Neural cell (in vitro differentiated cells): Measurements from ENCODE around the gene GJB2. TPM values are rescaled to one million over a fixed set of nuclear protein-coding genes. Genes with fewer than 3 reads are reported as not detected.

Experiments
- H2AFZ ChIP-seq: fragments of 200-600, 300-800 bp; sonication (generic), shearing (Covaris generic); 2 replicates; pipeline ENCODE4 v1.6.0; 2014; ENCODE audit warnings: low read depth, mild to moderate bottlenecking, antibody characterized with exemption, low read length, moderate library complexity
- H3F3A ChIP-seq: fragments of 200-600 bp; shearing (Covaris generic); 2 replicates; pipeline ENCODE4 v1.6.1; 2016; ENCODE audit warnings: mild to moderate bottlenecking, moderate library complexity, mixed read lengths, antibody characterized with exemption, low read length; ENCODE audit not compliant: insufficient read depth, poor library complexity, severe bottlenecking
- H3K27ac ChIP-seq: fragments of 200-600, 300-800 bp; sonication (generic), shearing (Covaris generic); 2 replicates; pipeline ENCODE4 v1.5.1; 2014; ENCODE audit warnings: mild to moderate bottlenecking, low read length, moderate library complexity
- H3K27me3 ChIP-seq: fragments of 300-800, 200-600 bp; sonication (generic), shearing (Covaris generic); 2 replicates; pipeline ENCODE4 v1.6.0; 2014; ENCODE audit warnings: mild to moderate bottlenecking, low read depth, low read length, moderate library complexity; ENCODE audit not compliant: insufficient read depth
- H3K36me3 ChIP-seq: fragments of 300-800, 200-600 bp; sonication (generic), shearing (Covaris generic); 2 replicates; pipeline ENCODE4 v1.5.1; 2014; ENCODE audit warnings: mild to moderate bottlenecking, antibody characterized with exemption, low read length, moderate library complexity; ENCODE audit not compliant: insufficient read depth
- H3K4me2 ChIP-seq: fragments of 300-800, 200-600 bp; sonication (generic), shearing (Covaris generic); 2 replicates; pipeline ENCODE4 v1.6.0; 2014; ENCODE audit warnings: mild to moderate bottlenecking, low read length
- H3K4me3 ChIP-seq: fragments of 300-800, 200-600 bp; sonication (generic), shearing (Covaris generic); 2 replicates; pipeline ENCODE4 v1.5.1; 2014; ENCODE audit warnings: mild to moderate bottlenecking, low read length, moderate library complexity
- H3K79me2 ChIP-seq: fragments of 200-600 bp; shearing (Covaris generic); replicated peaks from 2 replicates; pipeline ENCODE4 v1.6.0; 2014; ENCODE audit warnings: mild to moderate bottlenecking, low read length, moderate library complexity; ENCODE audit not compliant: insufficient read depth
- H3K9ac ChIP-seq: fragments of 300-800, 200-600 bp; sonication (generic), shearing (Covaris generic); 2 replicates; pipeline ENCODE4 v1.6.1; 2016; ENCODE audit warnings: mild to moderate bottlenecking, low read length, mixed read lengths
- H3K9me2 ChIP-seq: fragments of 200-600 bp; shearing (Covaris generic); 2 replicates; pipeline ENCODE4 v1.6.1; 2016; ENCODE audit warnings: mild to moderate bottlenecking, low read length, mixed read lengths; ENCODE audit not compliant: insufficient read depth
- H3K9me3 ChIP-seq: fragments of 200-600, 300-800 bp; sonication (generic), shearing (Covaris generic); 2 replicates; pipeline ENCODE4 v1.6.1; 2016; ENCODE audit warnings: mild to moderate bottlenecking, mixed run types, low read length, moderate library complexity, mixed read lengths
- H4K20me1 ChIP-seq: fragments of 200-600 bp; shearing (Covaris generic); 2 replicates; pipeline ENCODE4 v1.6.1; 2016; ENCODE audit warnings: mild to moderate bottlenecking, mixed run types; ENCODE audit not compliant: insufficient read depth
- EP300 ChIP-seq: fragments of 450-650 bp; conservative IDR thresholded peaks from 2 replicates; pipeline ENCODE4 v1.6.1; 2014; ENCODE audit warnings: antibody characterized with exemption, mild to moderate bottlenecking, moderate library complexity; ENCODE audit not compliant: poor library complexity, severe bottlenecking
- EZH2 ChIP-seq: fragments of 200-600, 300-800 bp; shearing (Covaris generic), sonication (generic); IDR thresholded peaks from 2 replicates; pipeline ENCODE4 v1.6.1; 2014; ENCODE audit warnings: antibody characterized with exemption, low read length, borderline replicate concordance, mild to moderate bottlenecking; ENCODE audit not compliant: insufficient read depth, poor library complexity, severe bottlenecking
- MXI1 ChIP-seq: fragments of 450-650 bp; conservative IDR thresholded peaks from 2 replicates; pipeline ENCODE4 v1.6.1; 2014; ENCODE audit warnings: antibody characterized with exemption, mild to moderate bottlenecking; ENCODE audit not compliant: poor library complexity, severe bottlenecking
- POLR2AphosphoS5 ChIP-seq: IDR thresholded peaks from 2 replicates; pipeline ENCODE4 v1.6.1; 2012
- RAD21 ChIP-seq: fragments of 450-650 bp; conservative IDR thresholded peaks from 2 replicates; pipeline ENCODE4 v1.6.1; 2014; ENCODE audit warnings: antibody characterized with exemption, mild to moderate bottlenecking, moderate library complexity
- SMC3 ChIP-seq: fragments of 450-650 bp; conservative IDR thresholded peaks from 2 replicates; pipeline ENCODE4 v1.6.1; 2014; ENCODE audit warnings: antibody characterized with exemption, mild to moderate bottlenecking, moderate library complexity; ENCODE audit not compliant: poor library complexity
- TAF1 ChIP-seq: IDR thresholded peaks from 2 replicates; pipeline ENCODE4 v1.6.1; 2012; ENCODE audit warnings: low read depth
- polyA plus RNA-seq: library from polyadenylated mRNA; depleted of rRNA; stranded (reverse); fragments of >200 nt; gene quantifications from 2 replicates; pipeline ENCODE4 v1.2.3, GENCODE V29; 2014
- TF ChIP-seq, protein P1 (sequence below): fragments of 450-650 bp; IDR thresholded peaks from 2 replicates; pipeline ENCODE4 v1.5.1; 2014; ENCODE audit warnings: antibody characterized with exemption, mild to moderate bottlenecking, moderate library complexity; ENCODE audit not compliant: poor library complexity, severe bottlenecking
- TF ChIP-seq, protein P2 (sequence below): IDR thresholded peaks from 2 replicates; pipeline ENCODE4 v1.6.1; 2012; ENCODE audit warnings: borderline replicate concordance

Gene GJB2
- polyA plus RNA-seq, 1 donor from 2014 or later, result not detected

DNA sequence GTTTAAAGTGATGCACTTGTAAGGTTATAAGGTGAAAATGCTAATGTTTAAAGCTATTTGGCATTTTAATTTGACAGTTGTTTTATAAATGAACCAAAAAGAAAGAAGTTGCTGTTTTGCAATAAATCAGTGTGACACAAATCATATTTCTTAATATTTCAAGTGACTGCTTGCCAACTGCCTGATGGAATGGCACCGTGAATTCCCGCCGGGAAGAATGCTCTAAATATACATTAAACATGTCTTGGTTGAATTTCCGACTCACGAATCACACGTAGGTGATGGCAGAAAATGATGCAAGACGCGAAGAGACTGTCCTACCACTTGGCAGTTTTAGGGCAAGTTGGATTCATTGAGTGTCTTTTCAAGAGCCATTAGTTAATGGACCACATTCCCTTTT is 3.1 kb upstream of the GJB2 start:
- Histone ChIP-seq H4K20me1 (no peaks in the 10 kb centered on the region), H3K4me3 (no peak overlapping the region), H3K9me2 (no peaks in the 10 kb centered on the region), H3K9ac (no peak overlapping the region), H3K36me3 (no peaks in the 10 kb centered on the region), H3K4me2 (no peak overlapping the region), H2AFZ (no peak overlapping the region), H3K9me3 (no peaks in the 10 kb centered on the region), H3K79me2 (no peaks in the 10 kb centered on the region), H3F3A (no peaks in the 10 kb centered on the region), H3K27me3 (peaks cover 63% of the 10 kb centered on the region), H3K27ac (no peak overlapping the region)
- TF ChIP-seq, protein P1, sequence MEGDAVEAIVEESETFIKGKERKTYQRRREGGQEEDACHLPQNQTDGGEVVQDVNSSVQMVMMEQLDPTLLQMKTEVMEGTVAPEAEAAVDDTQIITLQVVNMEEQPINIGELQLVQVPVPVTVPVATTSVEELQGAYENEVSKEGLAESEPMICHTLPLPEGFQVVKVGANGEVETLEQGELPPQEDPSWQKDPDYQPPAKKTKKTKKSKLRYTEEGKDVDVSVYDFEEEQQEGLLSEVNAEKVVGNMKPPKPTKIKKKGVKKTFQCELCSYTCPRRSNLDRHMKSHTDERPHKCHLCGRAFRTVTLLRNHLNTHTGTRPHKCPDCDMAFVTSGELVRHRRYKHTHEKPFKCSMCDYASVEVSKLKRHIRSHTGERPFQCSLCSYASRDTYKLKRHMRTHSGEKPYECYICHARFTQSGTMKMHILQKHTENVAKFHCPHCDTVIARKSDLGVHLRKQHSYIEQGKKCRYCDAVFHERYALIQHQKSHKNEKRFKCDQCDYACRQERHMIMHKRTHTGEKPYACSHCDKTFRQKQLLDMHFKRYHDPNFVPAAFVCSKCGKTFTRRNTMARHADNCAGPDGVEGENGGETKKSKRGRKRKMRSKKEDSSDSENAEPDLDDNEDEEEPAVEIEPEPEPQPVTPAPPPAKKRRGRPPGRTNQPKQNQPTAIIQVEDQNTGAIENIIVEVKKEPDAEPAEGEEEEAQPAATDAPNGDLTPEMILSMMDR, result no peak
- TF ChIP-seq RAD21 (no peak), EZH2 (no peak), SMC3 (no peak), TAF1 (no peak), POLR2AphosphoS5 (no peak), MXI1 (no peak), EP300 (no peak)
- TF ChIP-seq, protein P2, sequence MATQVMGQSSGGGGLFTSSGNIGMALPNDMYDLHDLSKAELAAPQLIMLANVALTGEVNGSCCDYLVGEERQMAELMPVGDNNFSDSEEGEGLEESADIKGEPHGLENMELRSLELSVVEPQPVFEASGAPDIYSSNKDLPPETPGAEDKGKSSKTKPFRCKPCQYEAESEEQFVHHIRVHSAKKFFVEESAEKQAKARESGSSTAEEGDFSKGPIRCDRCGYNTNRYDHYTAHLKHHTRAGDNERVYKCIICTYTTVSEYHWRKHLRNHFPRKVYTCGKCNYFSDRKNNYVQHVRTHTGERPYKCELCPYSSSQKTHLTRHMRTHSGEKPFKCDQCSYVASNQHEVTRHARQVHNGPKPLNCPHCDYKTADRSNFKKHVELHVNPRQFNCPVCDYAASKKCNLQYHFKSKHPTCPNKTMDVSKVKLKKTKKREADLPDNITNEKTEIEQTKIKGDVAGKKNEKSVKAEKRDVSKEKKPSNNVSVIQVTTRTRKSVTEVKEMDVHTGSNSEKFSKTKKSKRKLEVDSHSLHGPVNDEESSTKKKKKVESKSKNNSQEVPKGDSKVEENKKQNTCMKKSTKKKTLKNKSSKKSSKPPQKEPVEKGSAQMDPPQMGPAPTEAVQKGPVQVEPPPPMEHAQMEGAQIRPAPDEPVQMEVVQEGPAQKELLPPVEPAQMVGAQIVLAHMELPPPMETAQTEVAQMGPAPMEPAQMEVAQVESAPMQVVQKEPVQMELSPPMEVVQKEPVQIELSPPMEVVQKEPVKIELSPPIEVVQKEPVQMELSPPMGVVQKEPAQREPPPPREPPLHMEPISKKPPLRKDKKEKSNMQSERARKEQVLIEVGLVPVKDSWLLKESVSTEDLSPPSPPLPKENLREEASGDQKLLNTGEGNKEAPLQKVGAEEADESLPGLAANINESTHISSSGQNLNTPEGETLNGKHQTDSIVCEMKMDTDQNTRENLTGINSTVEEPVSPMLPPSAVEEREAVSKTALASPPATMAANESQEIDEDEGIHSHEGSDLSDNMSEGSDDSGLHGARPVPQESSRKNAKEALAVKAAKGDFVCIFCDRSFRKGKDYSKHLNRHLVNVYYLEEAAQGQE, result no peak

DNA sequence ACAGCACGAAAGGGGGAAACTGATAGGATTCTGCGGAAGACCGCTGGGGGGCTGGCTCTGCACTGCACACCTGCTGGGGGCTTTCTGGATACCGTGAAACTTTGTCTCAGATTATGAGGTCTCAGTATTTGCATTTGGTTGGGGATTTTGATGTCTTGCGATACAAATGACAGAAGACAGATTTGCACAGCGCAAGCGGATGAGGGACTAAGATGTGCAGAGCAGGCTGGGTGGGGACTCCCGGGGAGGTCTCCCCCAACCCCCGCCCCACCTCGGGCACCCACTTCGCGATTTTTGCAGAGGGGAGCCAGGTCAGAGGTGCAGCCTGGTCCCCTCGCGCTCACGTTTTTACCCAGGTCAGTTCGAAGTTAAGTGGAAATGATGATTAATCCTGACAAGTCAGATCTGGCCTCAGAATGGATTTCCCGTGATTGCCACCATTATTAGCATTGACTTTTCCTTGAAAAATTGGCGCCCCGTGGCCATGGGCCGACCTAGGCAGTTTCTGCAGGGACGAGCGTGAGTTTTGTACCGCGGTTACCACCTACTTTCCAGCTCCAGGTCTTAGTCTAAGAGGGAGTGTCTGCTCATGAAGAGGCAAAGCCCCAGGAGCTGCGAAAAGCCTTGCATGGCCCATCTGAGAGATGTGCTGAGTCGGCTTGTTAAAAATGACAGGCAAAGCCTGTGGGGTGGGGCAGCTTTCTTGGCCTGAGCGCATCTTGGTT is 1.3 kb upstream of the GJB2 start:
- Histone ChIP-seq H3F3A (no peaks in the 10 kb centered on the region), H3K79me2 (no peaks in the 10 kb centered on the region), H3K27me3 (peaks cover 75% of the 10 kb centered on the region), H3K9me2 (no peaks in the 10 kb centered on the region), H3K4me2 (no peak overlapping the region), H3K9ac (no peak overlapping the region), H4K20me1 (no peaks in the 10 kb centered on the region), H3K4me3 (peak overlapping the region; percentile 69), H3K9me3 (no peaks in the 10 kb centered on the region), H3K36me3 (no peaks in the 10 kb centered on the region), H3K27ac (no peak overlapping the region), H2AFZ (no peak overlapping the region)
- TF ChIP-seq EZH2 (no peak), EP300 (no peak), POLR2AphosphoS5 (no peak), TAF1 (no peak), SMC3 (no peak)
- TF ChIP-seq, protein P2, result no peak
